Right cardiac atrium (tissue), 5 donors: ENCODE measurements around the gene SLC12A7. TPM values are rescaled to one million over a fixed set of nuclear protein-coding genes. Genes with fewer than 3 reads are reported as not detected.

Experiments
- ATAC-seq, 2 donors: fragments of 200-7000 bp; cut with Tn5 transposase; one replicate each; pipeline versions ENCODE4 v1.8.0 to v1.9.1; 2020; ENCODE audit warnings: moderate library complexity in 2 of 2, mild to moderate bottlenecking in 1 of 2
- DNase-seq, 3 donors: peaks; one replicate each; pipeline ENCODE4 v3.0.0-alpha.2; 2020
- H3K27ac ChIP-seq: one replicate; pipeline ENCODE4 v1.5.1; 2013; ENCODE audit warnings: mild to moderate bottlenecking, low read length, control low read depth, moderate library complexity
- H3K27me3 ChIP-seq: one replicate; pipeline ENCODE4 v1.6.1; 2013; ENCODE audit not compliant: control insufficient read depth, insufficient read depth
- H3K4me1 ChIP-seq: one replicate; pipeline ENCODE4 v1.6.1; 2013; ENCODE audit warnings: low read length; ENCODE audit not compliant: control insufficient read depth, insufficient read depth
- H3K4me3 ChIP-seq: one replicate; pipeline ENCODE4 v1.5.1; 2013; ENCODE audit warnings: low read length, control low read depth
- H3K9me3 ChIP-seq: one replicate; pipeline ENCODE4 v1.6.1; 2013; ENCODE audit warnings: low read length; ENCODE audit not compliant: control insufficient read depth
- WGBS: extraction: QIAGEN DNeasy Blood & Tissue Kit; methylation state at CpG from one replicate; pipeline ENCODE4 v1.1.7; 2013; 5-methylcytosine and 5-hydroxymethylcytosine counted together
- intact Hi-C, 4 donors: fragments of 100-400 bp; cut with DNase I; formaldehyde crosslinking; loops; one replicate each; pipeline versions ENCODE4 v1.11.0 to v1.14.0; 2022 to 2023
- polyA plus RNA-seq: library from polyadenylated mRNA; stranded (reverse); fragments of 200-250 nt; gene quantifications from one replicate; pipeline ENCODE4 v1.2.3, GENCODE V29; 2013
- total RNA-seq, 4 donors: library from RNA; stranded (reverse); fragmentation: NEBNext Ultra II Directional; extraction: Animal tissue kit (Norgen Biotek cat#: 25700); gene quantifications; one replicate each; pipeline ENCODE4 v1.2.1, GENCODE V29; 2021
- donor health status: healthy with polysubstance abuse.
- donor health status: DM: no; HTN: yes; CAD: no.
- donor health status: DM: no; HTN: no; CAD: no.
- donor health status: DM: no; HTN: yes; CAD: no; lungs with severe emphysema.
- donor health status: DM: yes; HTN: yes; CAD: no.

Gene SLC12A7
- total and polyA plus RNA-seq, 5 donors: 28.5 to 80.5 (median 58.5) TPM

DNA sequence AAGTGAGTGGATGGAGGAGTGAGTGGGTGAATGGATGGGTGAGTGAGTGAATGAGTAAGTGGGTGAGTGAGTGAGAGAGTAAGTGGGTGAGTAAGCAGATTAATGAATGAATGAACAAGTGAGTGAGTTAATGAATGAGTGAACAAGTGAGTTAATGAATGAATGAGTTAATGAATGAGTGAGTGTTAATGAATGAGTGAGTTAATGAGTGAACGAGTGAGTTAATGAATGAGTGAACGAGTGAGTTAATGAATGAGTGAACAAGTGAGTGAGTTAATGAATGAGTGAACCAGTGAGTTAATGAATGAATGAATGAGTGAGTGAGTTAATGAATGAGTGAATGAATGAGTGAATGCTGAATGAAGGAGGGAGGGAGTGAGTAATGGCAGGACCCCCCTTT, 76.9 kb downstream of the SLC12A7 start:
- ATAC-seq (no peak), DNase-seq (no peak)
- Histone ChIP-seq H3K4me1 (no peaks in the 10 kb centered on the region), H3K4me3 (no peak overlapping the region), H3K27ac (no peak overlapping the region), H3K9me3 (no peaks in the 10 kb centered on the region), H3K27me3 (no peaks in the 10 kb centered on the region)
- 86% methylated on average over 2 of the region's 2 CpGs for WGBS
- intact Hi-C loops: no loop called here

- intact Hi-C loops: no loop called here
- no peaks in the 10 kb centered on the region for H3K9me3 ChIP-seq
- H3K4me3 ChIP-seq: no peak overlapping the region
- ATAC-seq (no peak), DNase-seq (peak in 1 of 3 donors; percentile 31)
- no peaks in the 10 kb centered on the region for H3K27me3 ChIP-seq
- no peaks in the 10 kb centered on the region for H3K4me1 ChIP-seq
- 94% methylated on average over 17 of the region's 17 CpGs for WGBS
- H3K27ac ChIP-seq: no peak overlapping the region
Measured at GRCh38 chr5:1034421-1034905, 77.4 kb downstream of the SLC12A7 start.

DNA sequence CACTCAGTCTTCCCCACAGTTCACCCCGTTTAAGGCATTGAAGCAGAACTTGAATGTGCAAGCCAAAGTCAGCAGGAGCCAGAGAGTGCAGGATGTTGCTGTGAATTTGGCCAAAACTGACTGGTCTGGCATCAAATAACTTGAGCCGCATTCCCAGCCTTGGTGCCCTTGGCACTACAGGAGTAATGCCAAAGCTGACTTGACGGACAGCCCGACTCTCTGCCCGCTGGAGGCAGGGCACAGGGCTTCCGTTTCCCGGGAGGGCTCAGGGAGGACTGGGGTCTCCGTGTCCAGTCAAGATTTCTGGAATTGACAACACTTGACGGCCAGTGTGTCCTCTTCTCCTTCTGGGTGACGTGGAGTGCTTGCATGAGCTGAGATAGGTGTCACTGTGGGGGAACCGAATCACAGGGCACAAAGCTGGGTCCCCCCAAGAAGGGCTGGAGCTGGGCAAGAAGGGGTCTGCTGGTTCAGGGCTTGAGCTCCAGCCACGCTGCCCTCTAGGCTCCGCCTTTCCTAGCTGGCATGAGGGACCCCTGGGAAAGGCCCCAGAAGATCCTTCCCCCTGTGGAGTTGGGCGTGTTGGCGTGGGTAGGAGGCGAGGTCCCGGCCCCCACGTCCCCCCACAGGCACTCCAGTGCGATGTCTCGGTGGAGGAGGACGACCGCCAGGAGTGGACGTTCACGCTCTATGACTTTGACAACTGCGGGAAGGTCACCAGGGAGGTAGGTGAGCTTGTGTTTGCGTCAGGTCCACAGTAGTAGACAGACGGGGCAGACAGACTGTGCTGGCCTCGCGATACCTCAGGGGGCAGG, 78.0 kb downstream of the SLC12A7 start:
- ATAC-seq: no peak
- WGBS: 90% methylated on average over 29 of the region's 29 CpGs
- H3K4me1 ChIP-seq: no peaks in the 10 kb centered on the region
- H3K9me3 ChIP-seq: no peaks in the 10 kb centered on the region
- no peak overlapping the region for H3K4me3 ChIP-seq
- DNase-seq: peak in 2 of 3 donors; percentile 34 to 45
- no peaks in the 10 kb centered on the region for H3K27me3 ChIP-seq
- intact Hi-C loops: no loop called here
- no peak overlapping the region for H3K27ac ChIP-seq

DNA sequence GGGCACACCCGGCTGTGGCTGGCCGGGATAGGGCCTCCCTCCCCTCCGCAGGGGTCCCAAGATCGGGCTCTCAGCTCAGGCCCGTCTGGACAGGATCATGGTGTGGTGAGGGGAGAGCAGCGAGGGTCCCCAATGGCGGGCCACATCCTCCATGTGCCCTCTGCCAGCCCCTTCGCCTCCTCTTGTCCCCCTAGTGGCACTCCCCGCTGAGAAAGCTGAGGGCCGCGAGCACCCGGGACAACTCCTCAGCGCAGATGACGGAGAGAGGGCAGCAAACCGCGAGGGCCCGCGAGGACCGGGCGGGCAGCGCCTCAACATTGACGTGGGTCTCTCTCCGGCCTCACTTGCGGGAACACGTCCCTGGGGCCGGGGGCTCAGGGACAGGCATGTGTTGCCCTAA, 78.7 kb downstream of the SLC12A7 start:
- 95% methylated on average over 26 of the region's 26 CpGs for WGBS

DNA sequence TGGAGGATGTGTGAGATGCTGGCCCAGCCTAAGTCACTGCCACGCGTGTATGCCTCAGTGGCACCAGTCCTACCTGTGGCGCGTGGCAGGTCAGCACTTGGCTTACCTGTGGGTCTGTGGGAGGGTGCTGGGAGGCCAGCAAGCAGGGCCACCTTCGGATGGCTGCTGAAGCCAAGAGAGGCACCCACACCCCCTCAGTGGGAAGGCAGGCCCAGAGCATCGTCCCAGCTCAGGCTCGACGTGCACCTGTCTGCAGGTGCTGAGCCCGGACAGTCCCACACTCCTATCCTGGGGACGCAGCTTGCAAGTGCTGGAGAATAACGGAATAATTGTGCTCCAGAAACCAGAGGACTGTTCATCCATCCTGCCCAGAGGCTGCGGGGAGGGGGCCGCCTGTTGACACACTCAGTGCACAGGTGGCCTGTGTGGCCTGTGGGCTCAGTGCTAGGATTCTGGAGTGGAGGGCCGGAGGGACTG, 79.3 kb downstream of the SLC12A7 start:
- Histone ChIP-seq H3K27ac (no peak overlapping the region), H3K9me3 (no peaks in the 10 kb centered on the region), H3K4me1 (no peaks in the 10 kb centered on the region), H3K4me3 (no peak overlapping the region), H3K27me3 (no peaks in the 10 kb centered on the region)
- peak; percentile 10 to 36 (median 20) for DNase-seq
- ATAC-seq: no peak
- intact Hi-C loops: no loop called here
- 93% methylated on average over 14 of the region's 14 CpGs for WGBS

More for the DNA sequence above, 78.7 kb downstream of the SLC12A7 start:
- H3K9me3 ChIP-seq: no peaks in the 10 kb centered on the region
- no peaks in the 10 kb centered on the region for H3K4me1 ChIP-seq
- ATAC-seq: no peak
- H3K27me3 ChIP-seq: no peaks in the 10 kb centered on the region
- peak in 2 of 3 donors; percentile 20 to 51 for DNase-seq
- H3K4me3 ChIP-seq: no peak overlapping the region
- intact Hi-C loops: no loop called here
- H3K27ac ChIP-seq: no peak overlapping the region

DNA sequence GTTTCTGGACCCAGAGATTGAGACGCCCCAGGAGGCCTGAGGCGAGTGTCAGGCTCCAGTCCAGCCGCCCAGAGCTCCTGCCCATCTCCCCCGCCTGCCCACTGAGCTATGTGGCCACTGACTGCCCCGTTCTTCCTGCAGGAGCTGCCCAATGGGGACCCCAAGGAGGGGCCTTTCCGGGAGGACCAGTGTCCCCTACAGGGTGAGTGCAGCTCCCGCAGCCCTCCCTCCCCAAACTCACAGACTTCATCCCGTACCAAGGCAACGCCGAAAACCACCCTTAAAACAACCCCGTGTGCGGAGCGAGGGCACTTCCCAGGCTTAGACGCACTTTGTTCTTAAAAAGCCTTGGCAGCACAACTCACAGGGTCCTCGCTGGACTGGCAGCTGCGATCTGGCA, 79.9 kb downstream of the SLC12A7 start:
- H3K9me3 ChIP-seq: no peaks in the 10 kb centered on the region
- WGBS: 90% methylated on average over 16 of the region's 16 CpGs
- H3K4me3 ChIP-seq: no peak overlapping the region
- intact Hi-C loops: no loop called here
- no peak overlapping the region for H3K27ac ChIP-seq
- DNase-seq (peak in 1 of 3 donors; percentile 9), ATAC-seq (no peak)
- H3K27me3 ChIP-seq: no peaks in the 10 kb centered on the region
- no peaks in the 10 kb centered on the region for H3K4me1 ChIP-seq

GRCh38 chr5:1031306-1031959, 80.4 kb downstream of the SLC12A7 start:
- no peak for ATAC-seq
- intact Hi-C loops: no loop called here

DNA sequence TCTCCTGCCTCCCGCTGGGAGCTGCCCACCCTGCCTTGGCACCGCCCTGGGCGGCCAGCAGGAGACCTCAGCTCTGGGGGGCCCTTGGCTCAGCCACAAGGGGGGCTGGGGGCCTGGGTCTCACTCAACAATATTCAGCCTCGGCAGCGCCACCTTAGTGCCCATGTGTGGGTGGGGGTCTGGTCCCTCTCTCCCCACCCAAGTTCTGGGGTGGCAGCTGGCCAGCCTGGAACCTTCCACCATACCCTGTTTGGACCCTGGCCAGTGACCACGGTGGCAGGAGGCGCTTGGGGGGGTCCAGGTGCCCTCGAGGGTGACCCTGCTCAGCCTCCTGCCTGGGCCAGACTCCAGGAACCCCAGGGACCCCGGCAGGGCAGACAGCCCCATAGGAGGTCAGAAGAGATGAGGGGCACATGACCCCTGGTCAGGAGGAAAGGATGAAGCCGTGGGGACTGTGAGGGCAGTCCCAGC, 81.0 kb downstream of the SLC12A7 start:
- H3K9me3 ChIP-seq: no peaks in the 10 kb centered on the region
- H3K4me3 ChIP-seq: no peak overlapping the region
- WGBS: 78% methylated on average over 10 of the region's 10 CpGs
- no peaks in the 10 kb centered on the region for H3K27me3 ChIP-seq
- no peak overlapping the region for H3K27ac ChIP-seq
- intact Hi-C loops: no loop called here
- no peak for ATAC-seq
- no peaks in the 10 kb centered on the region for H3K4me1 ChIP-seq
- DNase-seq: peak; percentile 14 to 48 (median 34)

More at GRCh38 chr5:1031306-1031959, 80.4 kb downstream of the SLC12A7 start:
- Histone ChIP-seq H3K4me3 (no peak overlapping the region), H3K9me3 (no peaks in the 10 kb centered on the region), H3K27me3 (no peaks in the 10 kb centered on the region), H3K4me1 (no peaks in the 10 kb centered on the region), H3K27ac (no peak overlapping the region)
- DNase-seq: peak in 1 of 3 donors; percentile 29
- 91% methylated on average over 19 of the region's 19 CpGs for WGBS

GRCh38 chr5:1029945-1030625, 81.8 kb downstream of the SLC12A7 start:
- no peak for ATAC-seq
- H3K27me3 ChIP-seq: no peaks in the 10 kb centered on the region
- 87% methylated on average over 10 of the region's 10 CpGs for WGBS

GRCh38 chr5:1029282-1029944, 82.5 kb downstream of the SLC12A7 start:
- peak in 1 of 3 donors; percentile 12 for DNase-seq
- intact Hi-C loops: no loop called here
- ATAC-seq: no peak
- WGBS: 89% methylated on average over 24 of the region's 24 CpGs
- Histone ChIP-seq H3K4me3 (no peak overlapping the region), H3K27ac (no peak overlapping the region), H3K9me3 (no peaks in the 10 kb centered on the region), H3K27me3 (no peaks in the 10 kb centered on the region), H3K4me1 (no peaks in the 10 kb centered on the region)

More at GRCh38 chr5:1029945-1030625, 81.8 kb downstream of the SLC12A7 start:
- no peaks in the 10 kb centered on the region for H3K9me3 ChIP-seq
- H3K4me3 ChIP-seq: no peak overlapping the region
- peak in 2 of 3 donors; percentile 14 to 43 for DNase-seq
- intact Hi-C loops: no loop called here
- no peak overlapping the region for H3K27ac ChIP-seq
- no peaks in the 10 kb centered on the region for H3K4me1 ChIP-seq
